Stimulated activated CD4-positive, alpha-beta T cell treated with anti-CD3 and anti-CD28 coated beads, Interleukin-4, amount 100 ng/mL, for 24 hours (primary cell): ENCODE results near the gene NMRK2.

Source experiments
- DNase-seq: peaks from one replicate; pipeline ENCODE4 v3.0.0-alpha.2; 2020

Gene NMRK2

DNA sequence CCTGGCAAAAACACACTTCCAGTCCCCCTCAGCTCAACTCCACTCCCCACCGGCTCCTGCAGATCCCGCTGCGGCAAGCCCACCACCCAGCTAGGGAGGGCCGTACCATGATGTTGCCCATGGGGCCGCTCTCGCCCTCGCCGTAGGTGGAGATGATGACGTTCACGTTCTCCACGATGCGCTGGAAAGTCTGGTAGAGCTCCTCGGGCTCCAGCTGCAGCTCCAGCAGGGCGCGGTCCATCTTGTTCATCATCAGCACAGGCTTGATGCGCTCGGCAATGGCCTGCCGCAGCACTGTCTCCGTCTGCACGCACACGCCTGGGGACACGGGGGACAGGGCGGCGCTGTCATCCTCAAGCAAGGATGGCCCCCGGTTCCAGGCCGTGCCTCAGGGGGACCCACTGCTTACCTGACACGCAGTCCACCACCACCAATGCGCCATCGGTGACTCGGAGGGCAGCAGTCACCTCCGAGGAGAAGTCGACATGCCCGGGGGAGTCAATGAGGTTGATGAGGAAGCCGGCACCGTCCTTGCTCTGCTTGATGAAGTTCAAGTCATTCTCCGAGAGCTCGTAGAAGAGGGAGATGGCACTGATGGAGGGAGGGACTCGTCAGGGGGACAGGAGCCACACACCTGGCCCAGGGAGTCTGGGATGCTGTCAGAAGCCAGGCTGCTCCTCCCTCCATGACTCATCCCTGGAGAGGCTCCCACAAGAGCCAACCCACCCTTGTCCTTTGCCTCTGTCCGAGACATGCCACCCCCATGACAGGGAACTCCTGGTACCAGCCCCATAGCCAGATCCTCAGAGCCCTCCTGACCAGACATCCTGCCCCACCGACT is 50.1 kb downstream of the NMRK2 start:
- peak; percentile 28 for DNase-seq

DNA sequence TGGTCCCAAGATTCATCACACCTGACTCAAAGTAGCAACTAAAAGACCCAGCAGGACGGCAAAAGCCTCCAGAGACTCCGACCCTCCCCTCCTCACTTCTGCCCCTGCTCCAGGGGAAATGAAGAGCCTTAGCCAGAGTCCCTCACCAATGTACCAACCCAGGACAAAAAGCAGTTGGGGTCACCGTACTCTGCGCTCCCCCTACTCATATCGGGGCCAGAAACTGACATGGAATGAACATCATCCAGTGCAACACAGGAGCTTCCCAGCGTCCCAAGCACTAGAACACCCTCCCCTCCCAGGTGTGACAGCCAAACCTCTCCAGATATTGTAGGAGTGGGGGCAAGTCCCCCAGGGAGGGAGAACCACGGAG is 50.7 kb downstream of the NMRK2 start:
- DNase-seq = no peak

DNA sequence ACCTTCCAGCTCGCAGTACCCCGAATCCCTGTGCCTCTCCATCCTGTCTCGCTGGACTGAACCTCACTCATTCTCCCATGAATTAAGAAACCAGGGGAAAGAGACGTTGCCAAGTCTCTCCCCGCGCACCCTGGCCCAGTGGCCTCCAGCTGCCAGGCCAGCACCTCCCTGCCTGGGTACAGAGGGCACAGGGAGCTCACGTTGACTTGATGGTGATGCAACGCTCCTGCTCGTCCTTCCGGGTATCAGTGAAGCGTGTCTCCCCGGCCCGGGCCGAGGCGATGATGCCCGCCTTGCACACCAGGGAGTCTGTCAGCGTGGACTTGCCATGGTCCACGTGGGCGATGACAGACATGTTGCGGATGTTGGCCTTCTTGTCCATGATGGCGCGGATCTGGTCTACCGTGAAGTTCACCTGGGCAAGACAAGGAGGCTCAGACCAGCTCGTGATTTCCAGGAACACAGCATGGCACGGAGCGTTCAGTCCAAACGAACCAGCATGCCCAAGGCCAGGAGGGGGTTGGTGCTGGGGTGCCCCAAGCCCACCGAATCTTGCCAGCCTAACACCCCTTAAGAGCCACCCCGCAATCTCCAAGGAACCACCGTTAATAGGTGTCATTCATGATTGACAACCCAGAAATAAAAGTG is 51.2 kb downstream of the NMRK2 start:
- DNase-seq = peak; percentile 19

DNA sequence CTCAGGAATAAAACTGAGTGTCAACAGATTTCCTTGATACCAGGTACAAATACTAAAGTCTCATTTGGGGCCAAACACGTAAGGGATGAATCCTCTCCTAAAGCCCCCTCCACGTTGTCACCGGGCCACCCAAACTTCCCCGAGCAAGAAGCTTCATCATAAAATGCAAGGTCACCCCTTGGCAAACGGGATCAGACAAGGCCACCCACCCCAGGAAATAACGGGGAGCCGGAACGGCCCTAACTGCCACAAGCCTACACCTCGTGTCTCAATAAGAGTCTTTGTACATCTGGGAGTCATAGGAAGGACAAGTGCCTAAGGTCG is 51.7 kb downstream of the NMRK2 start:
- no peak for DNase-seq

DNA sequence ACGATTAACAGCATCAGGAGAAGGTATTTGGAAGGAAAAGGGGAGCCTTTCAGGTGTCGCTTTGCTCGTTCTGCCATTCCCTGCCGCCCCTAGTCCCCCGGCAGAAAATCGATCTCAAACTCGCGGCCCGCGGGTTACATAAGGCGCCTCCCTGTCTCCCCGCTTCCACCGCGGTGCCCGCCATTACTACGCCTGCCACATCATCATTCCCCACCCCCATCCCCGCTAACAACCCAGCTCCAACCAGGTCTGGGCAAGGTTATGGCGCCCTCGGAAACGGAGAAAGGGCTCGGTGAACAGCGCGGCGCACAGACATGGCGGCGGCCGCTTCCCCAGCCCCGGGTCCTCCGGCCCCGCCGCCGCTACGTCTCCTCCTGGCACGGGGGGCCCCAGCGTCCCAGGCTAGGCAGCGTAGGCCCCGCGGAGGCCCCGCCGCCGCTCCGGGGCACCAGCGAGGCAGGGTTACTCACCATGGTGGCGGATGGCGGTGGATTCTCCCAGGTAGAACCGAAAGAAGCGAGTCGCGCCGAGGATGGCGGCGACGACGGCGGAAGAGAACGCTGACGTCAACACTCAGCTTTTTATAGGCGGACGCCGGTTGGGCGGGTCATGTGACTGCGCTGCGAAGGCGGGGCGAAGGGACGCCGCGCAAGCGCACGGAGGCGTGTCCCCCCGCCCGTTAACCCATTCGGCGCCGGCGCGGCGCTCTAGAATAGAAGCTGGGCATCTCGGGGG is 52.2 kb downstream of the NMRK2 start, which contains the start of gene EEF2:
TSS of gene EEF2 (minus strand) at position 556 of the 735 bp plus-strand sequence. CDS start at position 473, 83 bp downstream.
- DNase-seq = peak; percentile 92

DNA sequence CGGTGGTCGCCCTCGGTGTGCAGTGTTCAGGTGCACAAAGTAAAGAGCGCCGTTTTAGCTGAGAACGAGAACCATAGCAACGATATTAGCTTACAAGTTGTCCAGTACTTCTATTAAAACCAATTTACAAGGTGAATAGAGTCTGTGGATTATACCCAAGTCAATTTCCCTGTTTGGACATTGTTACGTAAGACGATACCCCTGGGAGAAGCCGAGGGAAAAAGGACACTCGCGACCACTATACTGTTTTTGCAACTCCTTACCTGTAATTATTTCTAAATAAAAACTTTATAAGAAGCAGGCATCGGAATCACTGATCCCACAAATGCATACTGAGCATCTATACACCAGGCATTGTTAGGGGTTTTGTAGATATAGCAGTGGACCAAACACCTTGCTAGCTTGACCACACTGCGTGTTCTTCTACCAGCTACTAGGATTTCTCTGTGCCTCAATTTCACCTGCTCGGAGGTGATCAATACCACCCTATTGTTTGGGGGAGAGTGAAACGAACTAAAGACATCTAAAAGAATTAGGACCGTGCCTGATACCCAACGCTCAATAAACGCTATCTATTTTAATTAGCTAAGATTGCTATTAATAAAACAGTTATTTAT is 52.9 kb downstream of the NMRK2 start:
- DNase-seq = no peak

DNA sequence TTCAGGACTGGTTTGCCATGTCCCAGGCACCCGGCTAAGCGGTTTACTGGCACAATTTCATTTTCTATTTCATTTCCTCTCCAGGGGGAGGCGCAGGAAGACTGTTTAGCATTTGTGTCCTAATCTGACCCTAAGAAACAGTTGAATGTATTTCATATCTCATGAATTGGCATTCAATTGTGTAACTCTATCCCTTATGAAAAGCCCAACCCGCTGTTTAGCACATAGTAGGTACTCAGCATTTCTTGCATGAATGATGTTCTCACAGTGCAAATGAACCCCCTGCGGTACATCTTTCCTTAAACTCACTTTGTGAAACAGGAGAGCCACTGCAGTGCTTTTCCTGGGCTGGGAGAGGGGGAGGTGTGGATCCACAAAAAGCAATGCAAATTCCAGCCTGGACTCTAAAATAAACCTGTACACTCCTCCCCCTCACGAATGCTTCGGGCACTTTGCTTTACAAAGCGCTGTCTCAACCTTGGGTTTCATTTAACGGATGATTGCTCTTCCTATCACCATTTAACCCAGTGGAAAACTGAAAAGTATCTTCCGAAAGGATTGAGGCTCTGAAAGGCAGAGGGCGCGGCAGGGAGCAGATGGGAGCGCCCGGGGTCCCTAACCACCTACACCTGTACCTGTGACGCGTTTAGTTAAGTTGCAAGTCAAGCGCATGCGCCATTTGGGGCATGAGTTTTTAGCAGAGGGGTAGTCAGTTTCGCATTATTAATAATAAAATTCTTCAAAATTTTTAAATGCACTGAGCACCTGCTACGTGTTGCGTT is 53.6 kb downstream of the NMRK2 start:
- peak; percentile 68 for DNase-seq

DNA sequence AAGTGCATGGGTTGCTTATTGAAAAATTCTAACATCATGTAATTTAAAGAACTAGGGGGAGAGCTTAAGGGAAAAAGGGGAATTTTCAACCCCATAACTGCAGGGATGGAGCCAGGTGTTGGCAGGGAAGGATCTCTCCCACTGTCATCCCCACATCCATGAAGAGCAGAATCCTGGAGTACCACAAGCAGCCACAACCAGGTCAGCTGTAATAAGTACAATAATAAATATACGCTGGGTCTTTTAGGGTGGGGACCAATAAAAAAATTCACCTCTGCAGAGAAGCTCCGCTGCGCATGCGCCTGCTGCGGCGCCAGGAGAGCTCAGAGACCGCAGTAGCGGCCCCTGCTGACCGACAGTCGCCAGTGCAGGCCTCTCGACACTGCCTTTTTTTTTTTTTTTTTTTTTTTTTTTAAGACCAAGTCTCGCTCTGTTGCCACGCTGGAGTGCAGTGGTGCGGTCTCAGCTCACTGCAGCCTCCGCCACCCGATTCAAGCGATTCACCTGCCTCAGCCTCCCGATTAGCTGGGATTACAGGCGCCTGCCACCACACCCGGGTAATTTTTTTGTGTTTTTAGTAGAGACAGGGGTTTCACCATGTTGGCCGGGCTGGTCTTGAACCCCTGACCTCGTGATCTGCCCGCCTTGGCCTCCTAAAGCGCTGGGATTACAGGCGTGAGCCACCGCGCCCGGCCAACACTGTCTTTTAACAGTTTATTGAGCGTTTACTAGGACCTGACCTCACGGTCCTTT is 54.9 kb downstream of the NMRK2 start:
- peak; percentile 90 for DNase-seq

DNA sequence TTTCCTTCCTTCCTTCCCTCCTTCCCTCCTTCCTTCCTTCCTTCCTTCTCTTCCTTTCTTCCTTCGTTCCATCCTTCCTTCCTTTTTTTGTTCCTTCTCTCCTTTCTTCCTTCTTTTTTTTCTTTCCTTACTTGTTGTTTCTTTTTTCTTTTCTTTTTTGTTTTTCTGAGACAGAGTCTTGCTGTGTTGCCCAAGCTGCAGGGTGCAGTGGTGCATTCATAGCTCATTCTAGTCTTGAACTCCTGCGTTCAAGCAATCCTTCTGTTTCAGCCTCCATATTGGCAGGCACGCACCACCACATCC is 57.9 kb downstream of the NMRK2 start:
- DNase-seq = no peak
